Muscle of leg (tissue), 11 donors: Measurements from ENCODE around the gene TRH. TPM values are rescaled to one million over a fixed set of nuclear protein-coding genes. Genes with fewer than 3 reads are reported as not detected.

Experiments used
- DNase-seq: peaks from one replicate; pipeline ENCODE4 v3.0.0; 2013
- H3K27ac ChIP-seq: one replicate; pipeline ENCODE4 v1.5.1; 2013; ENCODE audit warnings: mild to moderate bottlenecking, low read length, control low read depth
- H3K27me3 ChIP-seq: one replicate; pipeline ENCODE4 v1.6.1; 2013; ENCODE audit warnings: low read length; ENCODE audit not compliant: control insufficient read depth, insufficient read depth
- H3K36me3 ChIP-seq: one replicate; pipeline ENCODE4 v1.6.1; 2013; ENCODE audit warnings: low read length; ENCODE audit not compliant: control insufficient read depth, insufficient read depth
- H3K4me1 ChIP-seq: one replicate; pipeline ENCODE4 v1.6.1; 2013; ENCODE audit warnings: low read length; ENCODE audit not compliant: control insufficient read depth, insufficient read depth
- H3K4me3 ChIP-seq: one replicate; pipeline ENCODE4 v1.5.1; 2013; ENCODE audit warnings: low read length, control low read depth
- H3K9me3 ChIP-seq: replicated peaks from 2 replicates; pipeline ENCODE4 v1.6.1; 2013; ENCODE audit warnings: low read depth, low read length; ENCODE audit not compliant: control insufficient read depth
- WGBS: methylation state at CpG from one replicate; pipeline ENCODE4 v1.1.5; 2013; ENCODE audit warnings: missing lambda C conversion rate; ENCODE audit not compliant: insufficient coverage; 5-methylcytosine and 5-hydroxymethylcytosine counted together
- polyA plus RNA-seq, 8 donors: library from polyadenylated mRNA; unstranded; fragments of 120-200 nt; gene quantifications; one replicate each; pipeline versions ENCODE4 v1.2.1 to v1.2.3, GENCODE V29; 2013; ENCODE audit warnings: inconsistent platforms in 1 of 8, low replicate concordance in 1 of 8; ENCODE audit not compliant: insufficient read length in 8 of 8, insufficient read depth in 1 of 8
- total RNA-seq: library from RNA; stranded (reverse); fragments of 120-200 nt; gene quantifications from one replicate; pipeline ENCODE4 v1.2.4, GENCODE V29; 2013

TRH gene
- total and polyA plus RNA-seq, 9 donors = 0.13 to 0.53 (median 0.28) TPM

DNA sequence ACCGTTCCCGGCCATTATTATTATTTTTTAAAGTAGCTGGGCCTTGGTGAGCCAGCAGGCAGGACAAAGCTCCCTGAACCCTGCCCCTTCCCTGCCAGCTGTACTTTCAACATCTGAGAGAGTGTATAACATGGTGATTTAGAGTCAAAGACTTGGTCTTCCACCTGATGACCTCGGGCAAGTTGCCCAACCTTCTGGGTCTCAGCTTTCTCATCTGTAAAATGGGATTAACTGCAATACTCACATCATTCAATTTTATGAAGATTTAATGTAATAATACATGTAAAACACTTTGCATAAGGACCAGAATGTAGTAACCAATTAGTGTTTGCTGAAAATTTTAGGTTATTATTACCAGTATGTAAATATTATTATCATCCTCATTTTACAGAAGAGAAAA lies 11.9 kb upstream of the TRH start:
- no peaks in the 10 kb centered on the region for H3K36me3 ChIP-seq
- H3K9me3 ChIP-seq = no peaks in the 10 kb centered on the region
- no CpG with 5 or more reads among the region's 3 CpGs for WGBS
- no peaks in the 10 kb centered on the region for H3K4me1 ChIP-seq
- H3K27ac ChIP-seq = no peak overlapping the region
- no peak for DNase-seq
- no peak overlapping the region for H3K4me3 ChIP-seq
- no peaks in the 10 kb centered on the region for H3K27me3 ChIP-seq

DNA sequence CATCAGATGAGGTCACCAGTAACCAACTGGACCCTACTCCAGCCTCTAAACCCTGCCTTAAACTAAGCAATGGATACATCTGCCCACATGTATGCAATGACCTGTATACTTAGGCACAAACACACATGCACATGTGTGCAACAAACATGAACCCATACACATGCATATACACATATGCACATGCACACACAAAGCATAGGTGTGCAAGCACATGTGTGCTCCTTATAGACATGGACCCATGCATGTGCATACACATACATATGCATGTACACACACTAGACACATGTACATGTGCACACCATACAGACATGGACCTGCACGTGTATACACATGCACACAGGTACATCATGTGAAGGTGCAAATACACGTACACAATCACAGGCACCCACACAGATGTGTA lies 8.6 kb upstream of the TRH start:
- Histone ChIP-seq H3K4me1 (no peaks in the 10 kb centered on the region), H3K4me3 (no peak overlapping the region), H3K9me3 (no peaks in the 10 kb centered on the region), H3K27ac (no peak overlapping the region), H3K27me3 (no peaks in the 10 kb centered on the region), H3K36me3 (no peaks in the 10 kb centered on the region)
- no peak for DNase-seq
- WGBS = 86% methylated on average over 2 of the region's 2 CpGs

DNA sequence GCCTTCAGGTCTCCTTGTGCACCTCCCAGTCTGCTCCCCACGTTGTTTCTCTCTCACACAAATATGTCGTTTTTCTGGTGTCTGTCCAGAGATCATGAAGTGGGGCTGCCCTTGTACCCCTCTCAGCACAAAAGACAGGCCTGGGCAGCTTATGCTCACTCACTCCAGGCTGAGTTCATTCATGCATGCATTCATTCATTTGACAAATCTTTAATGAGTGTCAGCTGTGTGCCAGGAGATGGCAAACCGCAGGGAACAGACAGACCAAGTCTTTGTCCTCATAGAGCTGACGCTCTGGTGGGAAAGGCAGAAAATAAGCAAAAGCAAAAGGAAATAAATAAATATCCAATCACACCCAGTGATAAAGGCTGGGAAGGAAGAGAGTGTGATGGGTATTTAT lies 7.6 kb upstream of the TRH start:
- H3K9me3 ChIP-seq = no peaks in the 10 kb centered on the region

DNA sequence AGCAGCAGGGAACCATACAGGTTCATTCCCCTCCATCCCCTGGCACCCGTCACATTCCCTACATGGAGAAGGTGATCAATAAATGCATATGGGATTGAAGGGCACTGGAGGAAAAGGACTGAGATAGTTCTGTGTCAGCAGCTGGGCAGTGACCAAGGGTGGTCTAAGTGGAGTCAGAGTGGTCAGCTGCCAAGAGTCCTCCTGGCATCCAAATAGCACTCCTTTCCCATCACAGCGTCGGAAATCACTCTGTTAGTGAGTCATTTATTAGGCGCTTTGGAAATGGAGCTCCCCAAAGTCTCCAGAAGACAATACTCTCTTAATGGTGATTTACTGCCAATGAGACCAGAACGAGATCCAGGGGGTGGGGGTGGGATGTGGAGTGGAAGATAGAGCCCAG lies 6.8 kb upstream of the TRH start:
- Histone ChIP-seq H3K27ac (no peak overlapping the region), H3K4me1 (no peaks in the 10 kb centered on the region), H3K27me3 (peaks cover 4% of the 10 kb centered on the region), H3K9me3 (no peaks in the 10 kb centered on the region), H3K4me3 (no peak overlapping the region), H3K36me3 (no peaks in the 10 kb centered on the region)
- WGBS = 0% methylated on average over 1 of the region's 5 CpGs
- DNase-seq = no peak

More for the DNA sequence above, 7.6 kb upstream of the TRH start:
- no peaks in the 10 kb centered on the region for H3K4me1 ChIP-seq
- no peak overlapping the region for H3K4me3 ChIP-seq
- H3K36me3 ChIP-seq = no peaks in the 10 kb centered on the region
- no peak for DNase-seq
- no peaks in the 10 kb centered on the region for H3K27me3 ChIP-seq
- WGBS = 59% methylated on average over 2 of the region's 4 CpGs
- no peak overlapping the region for H3K27ac ChIP-seq

DNA sequence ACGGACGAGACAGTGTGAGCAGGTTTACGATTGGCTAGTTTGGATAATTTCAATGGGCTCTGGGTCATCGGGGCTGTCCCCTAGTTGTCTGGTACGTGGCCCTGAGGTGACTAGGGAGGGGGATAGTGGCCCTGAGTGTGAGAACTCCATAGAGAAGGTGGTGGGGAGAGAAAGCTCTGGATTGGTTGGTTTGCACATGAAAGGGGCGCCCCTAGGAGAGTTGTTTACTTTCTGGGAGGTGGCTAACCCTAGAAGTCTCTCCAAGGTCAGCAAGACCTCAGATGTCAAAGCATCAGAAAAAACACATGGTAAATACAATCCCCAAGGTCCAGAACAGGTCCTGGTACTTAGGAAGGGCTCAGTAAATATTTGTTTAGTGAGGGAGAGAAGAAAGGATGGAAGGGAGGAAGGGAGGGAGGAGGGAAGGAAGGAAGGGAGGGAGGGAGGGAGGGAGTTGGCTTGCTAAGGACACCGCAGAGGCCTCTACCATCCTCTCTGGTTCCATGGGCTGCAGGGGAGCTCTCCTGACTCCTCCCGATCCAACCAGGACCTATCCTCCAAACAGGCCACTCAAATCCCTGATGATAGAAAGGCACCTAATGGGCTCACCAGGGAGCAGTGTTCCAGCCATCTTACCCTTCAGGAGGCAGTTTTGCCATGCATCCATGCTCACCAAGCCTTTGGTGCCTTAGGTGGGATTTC lies 3.0 kb upstream of the TRH start:
- H3K36me3 ChIP-seq = no peaks in the 10 kb centered on the region
- WGBS = 49% methylated on average over 6 of the region's 8 CpGs
- H3K4me3 ChIP-seq = no peak overlapping the region
- no peak for DNase-seq
- H3K9me3 ChIP-seq = no peaks in the 10 kb centered on the region
- H3K27ac ChIP-seq = no peak overlapping the region
- peaks cover 14% of the 10 kb centered on the region for H3K4me1 ChIP-seq
- peaks cover 41% of the 10 kb centered on the region for H3K27me3 ChIP-seq

DNA sequence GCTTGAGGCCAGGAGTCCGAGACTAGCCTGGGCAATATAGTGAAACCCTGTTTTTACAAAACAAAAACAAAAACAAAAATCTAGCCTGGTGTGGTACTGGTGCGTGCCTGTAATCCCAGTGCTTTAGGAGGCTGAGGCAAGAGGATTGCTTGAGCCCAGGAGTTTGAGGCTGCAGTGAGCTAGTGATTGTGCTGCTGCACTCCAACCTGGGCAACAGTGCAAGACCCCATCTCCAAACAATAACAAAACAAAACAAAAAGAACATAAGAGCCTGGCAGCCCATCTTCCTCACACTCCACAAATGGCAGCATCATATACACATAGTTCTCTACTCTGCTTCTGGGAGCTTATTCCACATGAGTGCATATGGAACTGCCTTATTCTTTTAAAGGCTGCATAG lies 2.2 kb upstream of the TRH start:
- no peak overlapping the region for H3K27ac ChIP-seq
- no CpG with 5 or more reads among the region's 2 CpGs for WGBS
- H3K27me3 ChIP-seq = peaks cover 49% of the 10 kb centered on the region

DNA sequence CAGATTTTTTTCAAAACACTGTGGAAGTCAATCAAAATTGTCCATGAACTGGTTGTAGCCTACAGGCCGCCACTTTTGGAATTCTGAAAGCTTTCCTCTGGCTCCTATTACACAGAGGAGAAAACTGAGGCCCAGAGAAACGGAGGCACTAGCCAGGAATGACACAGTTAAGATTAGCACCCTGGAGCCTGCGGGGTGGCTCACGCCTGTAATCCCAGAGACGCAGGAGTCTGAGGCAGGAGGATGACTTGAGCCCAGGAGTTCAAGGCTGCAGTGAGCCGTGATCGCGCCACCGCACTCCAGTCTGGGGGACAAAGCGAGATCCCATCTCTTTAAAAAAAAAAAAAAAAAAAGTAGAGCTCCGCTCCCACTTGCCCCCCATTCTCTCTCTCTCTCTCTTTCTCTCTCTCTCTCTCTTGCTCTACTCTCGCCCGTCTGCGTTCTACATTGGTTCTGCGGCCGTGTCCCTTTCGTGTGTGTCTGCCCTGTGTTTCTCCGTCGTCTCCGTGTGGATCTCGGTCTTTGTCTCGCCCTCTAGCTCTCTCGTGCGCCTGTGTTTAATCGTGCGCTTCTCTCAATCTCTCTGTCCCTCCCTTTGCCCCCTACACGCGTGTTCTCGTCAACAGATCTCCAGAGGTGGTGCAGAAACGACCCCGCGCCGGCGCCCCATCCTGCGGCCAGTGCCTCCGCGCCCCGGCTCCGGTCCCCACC lies 512 bp upstream of the TRH start:
- peak overlapping the region; percentile 13 for H3K4me3 ChIP-seq

More for the DNA sequence above, 2.2 kb upstream of the TRH start:
- H3K4me3 ChIP-seq = no peak overlapping the region
- no peaks in the 10 kb centered on the region for H3K36me3 ChIP-seq
- peaks cover 14% of the 10 kb centered on the region for H3K4me1 ChIP-seq
- H3K9me3 ChIP-seq = no peaks in the 10 kb centered on the region
- no peak for DNase-seq

DNA sequence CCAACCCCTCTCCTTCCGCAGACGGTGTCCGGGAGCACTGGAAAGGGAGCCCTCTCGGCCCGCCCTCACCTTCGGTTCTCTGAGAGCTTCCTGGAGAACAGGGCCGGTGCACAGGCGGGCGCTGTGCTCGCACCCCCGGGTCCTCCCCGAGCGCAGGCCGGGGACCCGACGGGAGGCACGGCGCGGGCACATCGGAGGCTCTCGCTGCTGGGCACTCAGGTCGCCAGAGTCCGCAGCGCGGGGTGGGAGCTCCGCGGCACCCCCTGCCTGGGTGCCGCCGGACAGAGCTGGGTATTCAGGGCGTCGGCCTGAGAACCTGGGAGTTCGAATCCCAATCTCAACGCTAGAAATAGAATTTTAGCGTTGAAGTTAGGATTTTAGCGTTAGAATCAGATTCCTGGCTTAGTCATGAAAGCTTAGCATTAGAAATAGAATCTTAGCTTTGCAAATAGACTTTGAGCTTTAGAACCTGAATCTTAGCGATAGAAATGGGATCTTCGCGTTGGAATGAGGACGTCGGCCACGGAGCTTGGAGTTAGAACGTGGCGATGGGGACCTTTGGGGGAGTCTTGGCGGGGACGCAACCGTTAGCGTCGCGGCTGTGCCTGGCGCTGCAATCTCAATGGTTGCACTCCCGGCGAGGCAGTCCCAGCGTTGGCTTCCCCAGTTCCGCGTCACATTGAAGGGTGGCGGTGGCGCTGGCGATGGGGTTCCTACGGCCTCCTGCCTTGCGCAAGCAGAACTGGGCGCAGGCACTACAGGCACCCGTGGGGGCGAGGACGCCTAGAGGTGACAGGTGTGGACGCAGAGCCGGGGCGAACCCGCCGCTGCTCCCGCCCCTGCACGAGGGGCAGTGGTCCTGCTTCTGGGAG lies 549 bp downstream of the TRH start:
- peak; percentile 19 for DNase-seq
- Histone ChIP-seq H3K36me3 (no peaks in the 10 kb centered on the region), H3K27me3 (peaks cover 66% of the 10 kb centered on the region), H3K9me3 (no peaks in the 10 kb centered on the region), H3K27ac (no peak overlapping the region), H3K4me1 (peaks cover 14% of the 10 kb centered on the region), H3K4me3 (peak overlapping the region; percentile 27)
- WGBS = 2% methylated on average over 71 of the region's 71 CpGs

More for the DNA sequence above, 512 bp upstream of the TRH start:
- WGBS = 12% methylated on average over 39 of the region's 39 CpGs
- H3K36me3 ChIP-seq = no peaks in the 10 kb centered on the region
- DNase-seq = peak; percentile 22
- H3K27ac ChIP-seq = no peak overlapping the region
- peaks cover 62% of the 10 kb centered on the region for H3K27me3 ChIP-seq
- peaks cover 14% of the 10 kb centered on the region for H3K4me1 ChIP-seq
- H3K9me3 ChIP-seq = no peaks in the 10 kb centered on the region

DNA sequence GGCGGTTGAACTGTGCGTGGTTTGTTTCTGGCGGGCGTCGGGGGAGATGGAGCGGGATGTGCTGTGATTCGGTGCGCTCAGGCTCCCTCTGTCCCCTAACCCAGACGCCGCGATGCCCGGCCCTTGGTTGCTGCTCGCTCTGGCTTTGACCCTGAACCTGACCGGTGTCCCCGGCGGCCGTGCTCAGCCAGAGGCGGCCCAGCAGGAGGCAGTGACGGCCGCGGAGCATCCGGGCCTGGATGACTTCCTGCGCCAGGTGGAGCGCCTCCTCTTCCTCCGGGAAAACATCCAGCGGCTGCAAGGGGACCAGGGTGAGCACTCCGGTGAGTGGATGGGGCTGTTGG lies 1.2 kb downstream of the TRH start:
- no peaks in the 10 kb centered on the region for H3K9me3 ChIP-seq
- no peaks in the 10 kb centered on the region for H3K36me3 ChIP-seq
- no peak for DNase-seq
- H3K4me1 ChIP-seq = peaks cover 14% of the 10 kb centered on the region
- 3% methylated on average over 26 of the region's 27 CpGs for WGBS
- peaks cover 66% of the 10 kb centered on the region for H3K27me3 ChIP-seq
- H3K4me3 ChIP-seq = no peak overlapping the region
- no peak overlapping the region for H3K27ac ChIP-seq

DNA sequence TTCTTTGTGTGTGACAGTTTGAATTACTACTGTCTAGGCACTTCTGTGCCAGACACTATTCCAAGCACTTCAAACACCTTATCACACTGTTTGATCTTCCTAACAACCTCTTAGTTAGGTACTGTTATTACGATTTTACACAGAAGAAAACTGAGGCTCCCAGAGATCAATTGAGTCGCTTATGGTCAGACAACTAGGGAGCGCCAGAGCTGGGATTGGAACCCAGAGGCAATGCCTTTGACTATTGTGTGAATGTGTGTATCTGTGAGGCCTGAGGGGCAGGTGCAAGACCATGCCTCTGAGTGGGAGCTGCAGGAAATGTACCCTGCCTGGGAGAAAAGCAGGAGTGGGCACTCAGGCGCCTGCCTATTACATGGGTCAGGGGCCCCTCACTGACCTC lies 1.8 kb downstream of the TRH start:
- Histone ChIP-seq H3K4me1 (peaks cover 14% of the 10 kb centered on the region), H3K36me3 (no peaks in the 10 kb centered on the region), H3K27me3 (peaks cover 66% of the 10 kb centered on the region), H3K27ac (no peak overlapping the region), H3K9me3 (no peaks in the 10 kb centered on the region), H3K4me3 (no peak overlapping the region)
- DNase-seq = no peak
- WGBS = 70% methylated on average over 4 of the region's 4 CpGs
